Fibroblast of peridontal ligament (primary cell): ENCODE data around the gene COL18A1.

Experiments used
- DNase-seq: peaks from one replicate; pipeline ENCODE4 v3.0.0-alpha.2; 2010; ENCODE audit errors: extremely low read depth

COL18A1 gene

GRCh38 chr21:45479691-45480675 is 75.0 kb downstream of the COL18A1 start:
- no peak for DNase-seq

DNA sequence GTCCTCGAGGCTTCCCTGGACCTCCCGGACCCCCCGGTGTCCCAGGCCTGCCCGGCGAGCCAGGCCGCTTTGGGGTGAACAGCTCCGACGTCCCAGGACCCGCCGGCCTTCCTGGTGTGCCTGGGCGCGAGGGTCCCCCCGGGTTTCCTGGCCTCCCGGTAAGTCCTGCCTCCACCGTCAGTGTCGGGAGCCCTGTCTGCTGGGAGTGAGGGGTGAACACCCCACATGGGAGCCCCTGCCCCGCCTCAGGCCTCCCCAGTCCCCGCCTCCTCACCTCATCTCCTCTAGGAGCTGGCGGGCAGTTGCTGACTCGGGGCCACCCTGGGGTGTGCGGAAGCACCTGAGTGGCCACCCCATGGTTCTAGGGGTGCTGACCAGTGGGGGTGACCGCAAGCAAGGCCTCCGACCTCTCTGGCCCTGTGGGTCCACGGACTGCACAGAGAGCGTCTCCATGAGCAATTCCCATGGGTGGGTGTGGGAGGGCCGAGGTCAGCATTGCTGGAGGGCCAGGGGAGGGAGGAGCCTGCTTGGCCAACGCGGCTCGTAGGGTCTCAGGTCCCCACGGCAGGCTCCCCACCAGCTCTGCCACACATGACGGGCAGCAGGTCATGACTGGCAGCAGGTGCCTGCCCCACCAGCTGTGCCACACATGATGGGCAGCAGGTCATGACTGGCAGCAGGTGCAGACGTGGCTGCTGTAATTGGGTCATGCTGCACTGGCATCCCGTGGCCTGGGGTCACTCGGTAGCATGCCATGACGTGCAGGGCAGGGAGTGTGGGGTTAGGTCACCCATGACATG is 75.9 kb downstream of the COL18A1 start:
- DNase-seq, result no peak

DNA sequence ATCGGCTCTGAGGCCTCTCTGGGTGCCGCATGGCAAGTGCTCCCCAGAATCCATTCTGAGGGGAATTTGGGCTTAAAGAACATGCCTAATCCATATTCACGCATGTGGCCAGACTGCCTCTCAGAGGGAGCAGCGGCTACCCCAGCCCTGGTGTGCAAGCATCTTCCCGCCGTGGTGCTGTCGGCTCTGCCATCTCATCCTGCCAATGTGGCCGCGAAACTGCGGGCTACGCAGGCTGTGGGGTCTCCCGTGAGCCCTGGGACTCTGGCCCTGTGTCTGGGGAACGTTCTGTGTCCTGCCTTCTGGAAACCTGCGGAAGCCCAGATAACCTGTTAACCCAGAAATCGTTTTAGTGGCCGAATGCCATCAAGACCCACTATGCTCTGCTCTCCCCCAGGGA is 76.6 kb downstream of the COL18A1 start:
- no peak for DNase-seq

- DNase-seq, result no peak
Measured at GRCh38 chr21:45481977-45482898, 77.3 kb downstream of the COL18A1 start.

DNA sequence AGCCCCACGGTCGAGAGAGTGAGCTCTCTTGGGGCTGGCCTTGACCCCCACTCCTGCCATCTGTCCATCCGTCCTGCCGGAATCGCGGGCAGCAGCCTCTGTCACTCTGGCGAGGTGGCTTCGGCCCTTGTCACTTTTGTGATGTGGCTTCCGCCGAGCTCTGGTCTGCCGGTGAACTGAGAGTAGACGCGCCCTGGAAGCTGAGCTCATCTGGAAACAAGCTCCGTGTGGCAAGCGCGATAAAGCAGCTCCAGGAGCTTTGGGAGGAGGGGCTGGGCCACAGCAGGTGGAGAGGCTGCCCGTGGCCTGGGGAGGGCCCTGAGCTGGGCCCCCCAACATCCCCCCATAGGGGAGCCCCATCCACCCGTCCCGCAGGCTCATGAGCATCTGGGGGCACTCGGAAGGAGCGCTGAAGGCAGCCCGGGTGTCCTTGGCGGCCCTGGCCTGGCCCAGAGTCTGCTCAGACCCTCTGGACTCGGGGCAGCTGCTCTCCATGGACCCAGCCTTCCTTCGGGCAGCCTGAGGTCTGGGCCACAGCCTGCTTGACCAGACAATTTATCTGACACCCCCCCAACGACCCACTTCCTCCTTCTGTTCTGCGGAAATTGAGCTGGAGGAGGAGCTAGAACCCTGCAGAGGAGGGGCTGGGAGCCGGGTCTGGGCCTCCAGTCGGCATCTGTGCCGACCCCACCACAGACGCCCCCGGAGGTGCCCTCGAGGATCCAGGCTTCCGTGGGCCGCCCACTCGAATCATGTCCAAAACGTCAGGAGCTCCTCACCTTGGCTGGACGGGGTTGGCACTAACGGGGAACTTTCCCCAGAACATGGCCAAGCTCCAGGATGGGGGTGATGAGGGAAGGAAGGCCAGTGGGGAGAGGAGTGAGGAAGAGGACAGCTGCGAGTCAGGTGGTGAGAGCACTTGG is 78.2 kb downstream of the COL18A1 start:
- DNase-seq, result no peak

GRCh38 chr21:45484318-45484717 is 79.4 kb downstream of the COL18A1 start:
- DNase-seq, result no peak

DNA sequence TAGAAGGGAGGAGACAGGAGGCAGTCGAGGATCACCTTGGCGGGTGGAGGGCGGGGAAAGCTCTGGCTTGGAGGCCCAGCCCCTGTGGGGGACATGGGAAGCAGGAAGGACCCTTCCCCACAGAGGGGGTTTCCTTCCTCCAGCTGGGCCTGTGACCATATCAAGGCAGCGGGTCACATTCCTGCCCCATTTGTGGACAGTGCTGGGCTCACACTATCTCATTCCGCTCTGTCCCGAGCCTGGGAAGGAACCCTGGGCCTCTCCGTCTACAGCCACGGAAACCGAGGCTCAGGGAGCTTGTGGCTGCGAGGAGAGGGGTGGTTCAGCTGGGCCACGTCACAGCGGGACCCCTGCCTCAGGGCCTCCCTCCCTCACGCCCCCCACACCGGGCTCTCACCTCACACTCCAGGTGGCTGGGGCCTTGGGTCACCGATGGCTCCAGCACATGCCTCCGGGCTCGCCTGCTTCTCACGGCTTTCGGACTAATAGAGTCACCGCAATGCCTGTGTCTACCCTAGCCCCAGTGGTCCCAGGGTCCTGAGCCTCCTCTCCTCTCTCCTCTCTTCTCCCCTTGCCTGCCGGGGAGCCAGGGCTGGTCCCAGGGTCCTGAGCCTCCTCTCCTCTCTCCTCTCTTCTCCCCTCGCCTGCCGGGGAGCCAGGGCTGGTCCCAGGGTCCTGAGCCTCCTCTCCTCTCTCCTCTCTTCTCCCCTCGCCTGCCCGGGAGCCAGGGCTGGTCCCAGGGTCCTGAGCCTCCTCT is 80.9 kb downstream of the COL18A1 start:
- DNase-seq, result no peak

GRCh38 chr21:45486443-45487160 is 81.6 kb downstream of the COL18A1 start:
- DNase-seq, result no peak

GRCh38 chr21:45487161-45487806 is 82.3 kb downstream of the COL18A1 start:
- DNase-seq, result no peak

GRCh38 chr21:45487891-45488600 is 83.1 kb downstream of the COL18A1 start:
- DNase-seq, result no peak

- DNase-seq, result no peak
Measured at GRCh38 chr21:45488931-45489721, 84.2 kb downstream of the COL18A1 start.

GRCh38 chr21:45489722-45489982 is 84.7 kb downstream of the COL18A1 start:
- DNase-seq, result no peak

GRCh38 chr21:45490049-45490731 is 85.2 kb downstream of the COL18A1 start:
- no peak for DNase-seq

DNA sequence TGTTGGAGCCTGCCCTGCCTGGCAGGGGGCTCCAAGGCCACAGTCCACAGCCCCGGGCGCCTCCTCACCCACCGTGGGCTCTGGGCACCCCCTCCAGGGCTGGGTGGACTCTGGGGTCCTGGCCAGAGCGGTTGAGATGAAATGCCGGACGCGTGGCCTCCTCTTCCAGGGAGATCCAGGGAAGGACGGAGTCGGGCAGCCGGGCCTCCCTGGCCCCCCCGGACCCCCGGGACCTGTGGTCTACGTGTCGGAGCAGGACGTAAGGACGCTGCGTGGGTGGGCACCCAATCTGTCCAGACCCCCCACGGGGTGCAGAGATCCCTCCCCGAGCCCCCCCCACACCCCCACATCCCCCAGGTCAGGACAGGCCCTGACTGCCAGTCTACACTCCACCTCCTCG is 86.1 kb downstream of the COL18A1 start:
- DNase-seq, result no peak

DNA sequence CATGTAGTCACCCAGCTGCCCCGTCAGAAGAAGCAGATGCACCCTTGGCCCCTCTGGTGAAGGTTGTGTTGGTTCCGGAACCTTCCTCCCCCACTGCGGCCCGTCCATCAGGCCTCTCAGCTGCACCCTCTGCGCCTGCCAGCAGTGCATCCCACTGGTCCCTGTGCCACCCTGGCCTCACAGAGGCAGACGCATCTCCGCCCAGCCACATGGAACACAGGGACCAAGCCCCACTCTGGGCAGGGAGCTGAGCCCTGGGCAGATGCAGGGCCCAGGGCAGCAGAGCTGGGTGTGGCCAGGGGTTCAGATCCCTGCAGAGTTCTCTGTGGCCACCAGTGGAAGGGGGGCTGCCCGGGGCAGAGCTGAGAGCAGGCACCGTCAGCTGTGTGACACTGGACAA is 86.7 kb downstream of the COL18A1 start:
- DNase-seq, result no peak

GRCh38 chr21:45492765-45493164 is 87.8 kb downstream of the COL18A1 start:
- DNase-seq, result no peak
